ENCODE data around the gene TMOD2.

The TMOD2 gene

GRCh38 chr15:51709031-51709430 is 42.4 kb upstream of the TMOD2 start:
- CTCF ChIA-PET, result no interaction called here
- no peak for DNase-seq (ENCODE audit: extremely low spot score)
- no peak for TF ChIP-seq L3MBTL2 (conservative IDR thresholded peaks at IDR 0.05)
- no peak for TF ChIP-seq ELF4 (IDR thresholded peaks at IDR 0.05)
- TF ChIP-seq TARDBP (IDR thresholded peaks at IDR 0.05), result no peak
- TF ChIP-seq ZNF384 (IDR thresholded peaks at IDR 0.05), result no peak
- no peak for TF ChIP-seq SUZ12 (IDR thresholded peaks at IDR 0.05)
- no peak for TF ChIP-seq FOXK2 (IDR thresholded peaks at IDR 0.05)
- TF ChIP-seq CTBP1 (IDR thresholded peaks at IDR 0.05; ENCODE audit: borderline replicate concordance), result no peak
- TF ChIP-seq, protein P1, sequence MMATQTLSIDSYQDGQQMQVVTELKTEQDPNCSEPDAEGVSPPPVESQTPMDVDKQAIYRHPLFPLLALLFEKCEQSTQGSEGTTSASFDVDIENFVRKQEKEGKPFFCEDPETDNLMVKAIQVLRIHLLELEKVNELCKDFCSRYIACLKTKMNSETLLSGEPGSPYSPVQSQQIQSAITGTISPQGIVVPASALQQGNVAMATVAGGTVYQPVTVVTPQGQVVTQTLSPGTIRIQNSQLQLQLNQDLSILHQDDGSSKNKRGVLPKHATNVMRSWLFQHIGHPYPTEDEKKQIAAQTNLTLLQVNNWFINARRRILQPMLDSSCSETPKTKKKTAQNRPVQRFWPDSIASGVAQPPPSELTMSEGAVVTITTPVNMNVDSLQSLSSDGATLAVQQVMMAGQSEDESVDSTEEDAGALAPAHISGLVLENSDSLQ (IDR thresholded peaks at IDR 0.05), result no peak
- no peak for TF ChIP-seq FOXA1 (IDR thresholded peaks at IDR 0.05)
- POLR2A ChIA-PET, result no interaction called here

DNA sequence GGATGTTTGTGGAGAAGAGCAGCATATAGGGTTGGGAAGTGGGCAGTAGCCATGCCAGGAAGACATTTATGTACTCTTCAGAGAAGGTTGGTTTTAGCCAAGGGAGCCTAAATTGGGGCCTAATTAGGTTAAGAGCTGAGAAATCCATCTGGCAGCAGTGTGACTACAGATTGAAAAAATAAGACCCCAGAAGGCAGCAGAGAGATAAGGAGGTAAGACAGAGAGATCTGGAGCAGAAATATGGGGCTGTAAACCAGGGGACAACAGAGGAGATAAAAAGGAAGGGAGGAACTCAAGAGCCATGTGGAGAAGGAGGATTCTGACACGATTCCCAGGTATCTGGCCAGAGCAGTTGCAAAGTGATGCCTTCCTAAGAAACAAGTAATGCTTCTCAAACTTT is 37.2 kb upstream of the TMOD2 start:
- no peak for DNase-seq (ENCODE audit: extremely low spot score)
- CTCF ChIA-PET, result no interaction called here
- POLR2A ChIA-PET, result no interaction called here
- TF ChIP-seq CTBP1 (IDR thresholded peaks at IDR 0.05; ENCODE audit: borderline replicate concordance), result no peak
- no peak for TF ChIP-seq L3MBTL2 (conservative IDR thresholded peaks at IDR 0.05)
- no peak for TF ChIP-seq SUZ12 (IDR thresholded peaks at IDR 0.05)
- TF ChIP-seq FOXK2 (IDR thresholded peaks at IDR 0.05), result no peak
- no peak for TF ChIP-seq BHLHE40 (IDR thresholded peaks at IDR 0.05; ENCODE audit: borderline replicate concordance)
- no peak for TF ChIP-seq FOXM1 (IDR thresholded peaks at IDR 0.05; ENCODE audit: borderline replicate concordance)
- no peak for TF ChIP-seq SP1 (IDR thresholded peaks at IDR 0.05)
- no peak for TF ChIP-seq ARNT (IDR thresholded peaks at IDR 0.05)
- no peak for TF ChIP-seq HDGF (IDR thresholded peaks at IDR 0.05; ENCODE audit: borderline replicate concordance)
- no peak for TF ChIP-seq FOXA1 (IDR thresholded peaks at IDR 0.05)
- TF ChIP-seq, protein P1 (IDR thresholded peaks at IDR 0.05), result no peak
- no peak for TF ChIP-seq ELF4 (IDR thresholded peaks at IDR 0.05)
- no peak for TF ChIP-seq TARDBP (IDR thresholded peaks at IDR 0.05)
- TF ChIP-seq NFRKB (IDR thresholded peaks at IDR 0.05), result no peak
- no peak for TF ChIP-seq ZNF384 (IDR thresholded peaks at IDR 0.05)

DNA sequence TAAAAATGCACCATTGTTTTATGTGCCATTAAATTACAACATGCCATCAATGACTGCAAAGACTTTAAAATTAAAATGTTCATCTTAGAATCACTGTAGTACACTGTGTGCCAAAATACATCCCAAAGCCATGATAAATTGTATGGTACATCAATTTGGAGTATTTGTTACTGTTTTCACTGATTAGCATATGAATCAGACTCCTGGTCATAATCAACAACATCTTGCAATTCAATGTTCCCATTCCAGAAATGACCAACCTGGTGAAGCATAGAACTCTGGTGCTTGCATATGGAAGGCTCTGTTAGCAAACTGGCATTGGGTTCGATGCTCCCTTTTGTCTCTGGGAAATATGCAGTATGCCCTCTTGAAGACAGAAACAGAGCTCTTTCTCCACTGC is 36.5 kb upstream of the TMOD2 start:
- no peak for DNase-seq (ENCODE audit: extremely low spot score)
- POLR2A ChIA-PET, result no interaction called here
- CTCF ChIA-PET, result no interaction called here
- TF ChIP-seq ZNF384 (IDR thresholded peaks at IDR 0.05), result no peak
- no peak for TF ChIP-seq FOXA1 (IDR thresholded peaks at IDR 0.05)
- no peak for TF ChIP-seq BHLHE40 (IDR thresholded peaks at IDR 0.05; ENCODE audit: borderline replicate concordance)
- TF ChIP-seq HDGF (IDR thresholded peaks at IDR 0.05; ENCODE audit: borderline replicate concordance), result no peak
- no peak for TF ChIP-seq TARDBP (IDR thresholded peaks at IDR 0.05)
- no peak for TF ChIP-seq LEF1 (IDR thresholded peaks at IDR 0.05; ENCODE audit: borderline replicate concordance)
- TF ChIP-seq FOXK2 (IDR thresholded peaks at IDR 0.05), result no peak
- TF ChIP-seq L3MBTL2 (conservative IDR thresholded peaks at IDR 0.05), result no peak
- TF ChIP-seq CTBP1 (IDR thresholded peaks at IDR 0.05; ENCODE audit: borderline replicate concordance), result no peak
- no peak for TF ChIP-seq NFRKB (IDR thresholded peaks at IDR 0.05)
- TF ChIP-seq SP1 (IDR thresholded peaks at IDR 0.05), result no peak
- TF ChIP-seq ARNT (IDR thresholded peaks at IDR 0.05), result no peak
- no peak for TF ChIP-seq ELF4 (IDR thresholded peaks at IDR 0.05)
- no peak for TF ChIP-seq SUZ12 (IDR thresholded peaks at IDR 0.05)
- TF ChIP-seq, protein P1 (IDR thresholded peaks at IDR 0.05), result no peak
- no peak for TF ChIP-seq FOXM1 (IDR thresholded peaks at IDR 0.05; ENCODE audit: borderline replicate concordance)

DNA sequence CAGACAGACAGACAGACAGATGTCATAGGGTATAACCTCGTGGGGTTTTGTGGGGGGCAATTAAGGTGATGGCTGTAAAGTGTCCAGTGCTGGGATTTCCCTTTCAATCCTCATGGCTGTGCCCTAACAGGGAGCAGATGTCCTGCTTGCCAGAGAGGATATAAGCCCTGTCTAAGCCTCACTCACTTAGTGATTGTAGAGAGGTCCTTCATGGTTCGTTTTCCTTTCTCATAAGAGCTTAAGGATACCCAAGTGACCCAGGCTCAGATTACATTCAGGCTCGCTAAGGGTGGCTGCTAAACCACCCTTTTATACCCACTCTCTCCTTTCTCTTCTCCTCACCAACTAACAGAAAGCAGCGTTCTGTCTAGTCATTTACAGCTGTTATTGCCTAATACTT is 33.2 kb upstream of the TMOD2 start:
- TF ChIP-seq NFRKB (IDR thresholded peaks at IDR 0.05) (no peak), LEF1 (IDR thresholded peaks at IDR 0.05; ENCODE audit: borderline replicate concordance) (no peak)
- POLR2A ChIA-PET, result no interaction called here

DNA sequence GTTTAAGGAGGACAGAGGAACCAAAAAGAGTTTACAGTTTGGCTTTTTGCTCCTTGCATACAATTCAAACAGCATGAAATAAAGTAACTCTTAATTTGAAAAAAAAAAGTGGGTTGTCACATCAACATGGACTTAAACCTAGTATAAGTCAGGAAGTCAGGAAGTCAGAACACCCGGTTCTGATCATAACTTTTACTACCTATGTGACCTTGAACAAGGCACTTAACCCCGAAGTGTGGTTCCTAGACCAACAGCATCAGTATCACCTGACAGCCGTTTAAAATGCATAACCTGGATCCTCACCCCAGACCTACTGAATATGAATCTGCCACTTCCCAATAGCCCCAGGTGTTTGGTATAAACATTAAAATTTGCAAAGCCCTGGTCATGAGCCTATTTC is 32.7 kb upstream of the TMOD2 start:
- TF ChIP-seq HDGF (IDR thresholded peaks at IDR 0.05; ENCODE audit: borderline replicate concordance) (no peak), ARNT (IDR thresholded peaks at IDR 0.05) (no peak), CTBP1 (IDR thresholded peaks at IDR 0.05; ENCODE audit: borderline replicate concordance) (no peak), SP1 (IDR thresholded peaks at IDR 0.05) (no peak), FOXM1 (IDR thresholded peaks at IDR 0.05; ENCODE audit: borderline replicate concordance) (no peak), ZNF384 (IDR thresholded peaks at IDR 0.05) (no peak), FOXK2 (IDR thresholded peaks at IDR 0.05) (no peak)
- TF ChIP-seq, protein P1 (IDR thresholded peaks at IDR 0.05), result no peak
- ChIA-PET CTCF (no interaction called here), POLR2A (no interaction called here)
- no peak for DNase-seq (ENCODE audit: extremely low spot score)

More for the DNA sequence above, 33.2 kb upstream of the TMOD2 start:
- CTCF ChIA-PET, result no interaction called here
- DNase-seq (ENCODE audit: extremely low spot score), result no peak

DNA sequence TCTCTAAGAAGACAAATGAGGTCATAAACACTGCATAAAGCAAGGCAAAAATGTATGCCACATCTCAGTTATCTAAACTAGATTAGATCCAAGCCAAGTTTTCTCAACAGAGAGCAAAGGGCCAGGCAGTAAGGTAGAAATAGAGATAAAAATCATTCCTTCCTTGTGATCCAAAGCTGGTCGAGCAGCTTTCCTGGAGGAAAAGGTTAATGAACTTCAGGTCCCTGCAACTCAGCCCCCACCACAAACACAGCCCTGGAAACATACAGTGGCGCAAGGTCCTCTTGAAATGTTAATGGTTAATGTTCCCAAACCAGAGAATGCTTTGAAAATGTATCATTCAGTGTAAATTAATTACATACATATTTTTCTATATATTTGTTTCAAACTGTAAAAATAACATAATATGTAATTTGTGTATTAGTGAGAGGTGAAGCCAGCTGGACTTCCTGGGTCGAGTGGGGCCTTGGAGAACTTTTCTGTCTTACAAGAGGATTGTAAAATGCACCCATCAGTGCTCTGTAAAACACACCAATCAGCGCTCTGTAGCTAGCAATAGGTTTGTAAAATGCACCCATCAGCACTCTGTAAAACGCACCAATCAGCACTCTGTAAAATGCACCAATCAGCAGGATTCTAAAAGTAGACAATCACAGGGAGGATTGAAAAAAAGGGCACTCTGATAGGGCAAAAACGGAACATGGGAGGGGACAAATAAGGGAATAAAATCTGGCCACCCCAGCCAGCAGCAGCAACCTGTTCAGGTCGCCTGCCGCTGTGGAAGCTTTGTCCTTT is 31.0 kb upstream of the TMOD2 start:
- no peak for TF ChIP-seq ZNF384 (IDR thresholded peaks at IDR 0.05)
- no peak for TF ChIP-seq TARDBP (IDR thresholded peaks at IDR 0.05)
- TF ChIP-seq NFRKB (IDR thresholded peaks at IDR 0.05), result no peak
- no peak for TF ChIP-seq ARNT (IDR thresholded peaks at IDR 0.05)
- TF ChIP-seq FOXM1 (IDR thresholded peaks at IDR 0.05; ENCODE audit: borderline replicate concordance), result no peak
- TF ChIP-seq SUZ12 (IDR thresholded peaks at IDR 0.05), result no peak
- TF ChIP-seq L3MBTL2 (conservative IDR thresholded peaks at IDR 0.05), result no peak
- DNase-seq (ENCODE audit: extremely low spot score), result no peak
- ChIA-PET CTCF (no interaction called here), POLR2A (no interaction called here)

Measured in HEK293T (cell line).